HL-60 (cell line): ENCODE measurements around the gene SVIL.

Experiments used
- CTCF ChIP-seq: IDR thresholded peaks from one replicate; pipeline ENCODE4 v1.5.1; 2011; ENCODE audit warnings: low read length, control low read depth, inconsistent platforms; ENCODE audit not compliant: insufficient read depth
- GABPA ChIP-seq: IDR thresholded peaks from 2 replicates; pipeline ENCODE4 v1.6.1; 2012; ENCODE audit warnings: low read depth
- POLR2AphosphoS5 ChIP-seq: IDR thresholded peaks from 2 replicates; pipeline ENCODE4 v1.6.1; 2012; ENCODE audit warnings: low read depth
- REST ChIP-seq: IDR thresholded peaks from 2 replicates; pipeline ENCODE4 v1.6.1; 2012; ENCODE audit warnings: low read depth; ENCODE audit not compliant: insufficient replicate concordance

- TF ChIP-seq GABPA (no peak), CTCF (no peak), POLR2AphosphoS5 (no peak), REST (no peak)
Observed at GRCh38 chr10:29491918-29492317, 142.9 kb downstream of the SVIL start.
